CMK (cell line): ENCODE data around the gene CRADD.
"Not testable (repeated sequence)": the region's sequence is repeated elsewhere in the genome, so short reads cannot be mapped to it uniquely, and the experiment has no call there.

Experiments used
- DNase-seq: peaks from one replicate; pipeline ENCODE4 v3.0.0-alpha.2; 2010; ENCODE audit warnings: low read depth

The CRADD gene

DNA sequence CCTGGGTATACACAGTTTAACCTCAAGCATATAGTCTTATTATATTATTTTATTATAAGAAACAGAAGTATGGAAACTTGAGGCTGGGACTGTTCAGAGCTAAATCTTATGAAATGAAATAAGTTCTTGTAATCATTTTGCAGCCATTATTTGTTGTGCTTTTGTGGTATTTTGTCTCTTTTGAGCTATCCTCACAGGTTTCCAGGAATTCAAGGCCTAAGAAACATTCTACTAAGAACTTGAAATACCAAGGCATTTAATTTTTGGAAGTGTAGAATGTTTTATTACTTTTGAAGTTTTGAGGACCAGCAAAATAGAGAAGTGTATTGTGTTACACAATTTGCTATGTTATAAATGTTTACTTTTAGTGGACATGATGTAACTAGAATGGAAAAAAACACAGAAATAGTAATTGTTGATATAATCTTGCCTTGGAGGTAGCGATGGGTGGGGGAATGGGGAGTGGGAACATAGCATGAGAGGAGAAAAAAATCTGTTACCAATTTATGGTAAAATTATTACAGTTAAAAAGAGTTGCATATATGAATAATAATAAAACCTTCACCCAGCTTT lies 81.7 kb downstream of the CRADD start:
- DNase-seq = no peak

GRCh38 chr12:93759512-93760081 lies 82.4 kb downstream of the CRADD start:
- no peak for DNase-seq

DNA sequence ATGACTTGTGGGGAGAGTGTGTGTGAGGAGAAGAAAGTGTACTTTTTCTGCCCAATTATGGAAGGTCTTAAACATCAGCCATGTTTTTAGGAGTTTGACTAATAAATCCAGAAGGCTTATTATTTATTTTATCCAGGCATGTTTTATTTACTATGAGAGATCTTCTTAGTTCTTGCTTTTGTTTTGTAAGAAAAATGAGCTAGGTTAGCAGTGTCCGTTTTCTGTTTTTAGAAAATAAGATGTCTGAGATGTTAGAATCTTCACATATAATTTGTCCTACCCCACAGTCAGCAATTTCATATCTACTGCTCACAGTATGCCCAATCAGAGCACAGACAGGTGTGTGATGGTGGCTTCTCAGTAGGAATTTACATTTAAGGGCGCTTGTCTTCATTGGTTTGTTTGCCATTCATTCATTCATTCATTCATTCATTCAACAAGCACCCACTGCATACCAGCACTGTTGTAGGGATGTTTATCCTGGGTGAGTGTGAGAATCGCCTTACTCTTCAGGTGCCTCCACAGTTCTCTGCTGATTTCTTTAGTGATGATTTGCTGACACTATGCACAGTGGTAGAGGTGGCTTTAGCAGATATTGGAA lies 83.2 kb downstream of the CRADD start:
- DNase-seq = no peak

DNA sequence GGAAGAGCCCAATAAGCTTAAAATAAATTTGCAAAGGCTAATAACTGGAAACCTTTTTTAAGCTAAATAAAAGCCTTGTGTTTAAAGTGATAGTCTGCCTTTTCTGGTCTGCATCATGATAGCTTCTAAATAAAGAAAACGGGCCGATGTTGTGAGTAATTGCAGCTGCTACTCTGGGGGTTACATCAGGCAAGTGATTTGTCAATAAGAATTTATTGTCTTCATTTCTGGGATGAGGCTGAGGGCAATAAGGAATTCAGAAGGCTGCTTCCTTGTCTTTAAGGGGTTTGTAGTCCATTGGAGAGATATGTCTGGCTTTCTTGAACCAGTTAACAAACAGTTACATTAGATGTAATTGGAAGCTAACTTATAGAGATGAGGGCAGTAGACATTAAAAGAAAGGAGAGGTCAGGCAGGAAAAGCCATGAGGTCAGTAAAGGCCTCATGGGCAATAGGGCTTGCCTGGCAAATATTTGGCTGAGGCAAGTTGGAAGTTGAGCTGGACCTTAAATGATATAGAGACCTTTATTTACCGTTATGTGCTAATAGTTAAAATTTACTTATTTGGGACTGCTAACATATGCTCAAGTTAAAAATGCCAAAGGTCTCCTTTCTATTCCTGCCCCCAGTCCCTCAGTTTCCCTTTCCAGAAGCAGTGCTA lies 85.0 kb downstream of the CRADD start:
- DNase-seq = no peak

DNA sequence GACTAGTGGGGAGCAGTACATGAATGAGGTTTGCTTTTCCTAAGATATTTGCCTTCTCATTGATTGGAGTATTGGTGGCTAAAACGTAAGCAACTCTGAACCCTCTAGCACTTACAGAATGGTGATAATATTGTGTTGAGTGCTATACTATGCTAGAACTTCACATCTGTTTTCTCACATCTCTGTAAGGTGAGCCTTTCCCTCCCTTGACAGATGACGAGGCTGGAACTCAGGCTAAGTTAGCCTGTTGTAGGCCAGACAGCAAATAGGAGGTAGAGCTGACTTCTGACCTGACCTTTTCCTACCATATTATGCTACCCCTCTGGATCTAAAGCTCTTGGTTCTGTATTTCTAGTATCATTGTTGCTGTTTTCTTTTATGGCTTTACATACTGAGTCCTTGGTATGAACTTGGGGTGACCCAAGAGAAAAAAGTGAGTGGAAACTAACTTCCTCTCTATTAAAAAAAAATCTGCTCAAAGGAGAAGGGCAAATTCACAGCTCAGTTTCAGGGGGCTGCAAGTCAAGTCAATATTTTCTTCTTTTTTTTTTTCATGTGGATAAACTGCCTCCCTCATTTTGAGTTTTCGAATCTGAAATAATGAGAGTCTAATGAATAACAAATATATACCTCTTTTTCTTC lies 85.9 kb downstream of the CRADD start:
- DNase-seq = no peak

DNA sequence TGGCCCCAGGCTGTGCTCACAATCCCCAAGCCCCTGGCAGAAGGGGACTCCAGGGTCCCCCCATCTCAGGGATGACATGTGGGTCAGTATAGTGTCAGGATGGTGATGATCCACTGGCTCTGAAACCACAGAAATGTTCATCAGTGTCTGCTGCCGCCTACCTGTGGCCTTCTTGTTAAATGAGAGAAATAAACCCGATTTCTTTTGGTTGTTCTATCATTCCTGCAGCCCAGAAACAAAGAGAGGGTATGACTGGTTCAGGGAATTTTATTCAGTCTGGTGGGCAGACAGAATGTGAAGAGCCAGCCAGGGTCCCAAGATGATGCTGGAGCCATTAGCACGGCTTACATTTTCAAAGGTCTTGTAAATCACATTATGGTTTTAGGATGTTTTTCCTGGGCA lies 86.6 kb downstream of the CRADD start:
- no peak for DNase-seq

DNA sequence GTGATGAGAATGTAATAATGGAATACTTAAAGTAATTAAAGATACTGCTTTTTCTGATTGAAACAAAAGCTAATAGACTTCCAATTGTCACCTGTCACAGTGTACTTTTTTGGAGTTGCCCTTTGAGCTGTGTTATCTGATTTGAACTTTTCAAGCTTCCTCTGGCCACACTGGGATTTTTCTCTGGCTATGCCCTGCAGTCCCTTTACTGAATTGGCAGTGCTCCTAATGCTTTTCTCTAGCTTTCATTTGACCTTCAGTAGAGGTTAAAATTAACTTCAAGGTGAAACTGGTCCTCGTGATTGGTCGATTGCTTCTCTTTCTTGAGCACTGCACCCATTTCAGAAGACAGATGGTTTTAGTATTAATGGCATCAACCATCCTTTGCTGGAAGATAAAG lies 89.2 kb downstream of the CRADD start:
- no peak for DNase-seq

DNA sequence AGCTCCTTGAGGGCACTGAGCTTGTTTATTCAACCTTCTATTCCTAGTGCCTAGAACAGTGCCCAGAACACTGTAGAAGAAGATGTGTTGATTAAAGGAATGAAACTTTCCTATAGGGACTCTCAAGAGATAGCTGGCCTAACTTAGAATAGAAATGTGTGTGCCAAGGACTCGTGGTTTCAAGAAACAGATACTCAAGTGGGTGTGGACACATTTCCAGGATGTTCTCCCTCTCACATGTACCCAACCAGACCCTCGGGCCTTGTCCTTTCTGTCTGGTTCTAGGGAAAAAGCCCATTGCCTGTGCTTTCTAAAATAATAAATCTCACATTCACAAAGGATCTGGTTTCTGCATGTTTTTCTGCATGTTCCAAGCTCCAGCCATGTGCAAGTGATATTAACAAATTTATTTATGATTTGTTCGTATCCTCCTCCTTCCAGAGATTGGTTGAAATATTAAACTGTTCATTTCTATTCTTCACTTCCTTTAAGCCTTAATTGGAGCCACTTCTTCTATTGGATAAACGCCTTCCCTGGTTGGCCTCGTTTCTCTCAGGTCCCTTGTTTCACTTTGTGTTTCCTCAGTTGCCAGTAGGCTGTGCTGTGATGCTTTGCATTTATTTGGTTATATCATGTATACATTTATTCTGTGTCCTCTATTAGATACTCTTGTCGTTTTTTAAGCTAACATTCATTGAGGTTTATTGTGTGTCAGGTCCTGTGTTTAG lies 89.8 kb downstream of the CRADD start:
- no peak for DNase-seq

GRCh38 chr12:93767524-93767863 lies 90.3 kb downstream of the CRADD start:
- DNase-seq = no peak

DNA sequence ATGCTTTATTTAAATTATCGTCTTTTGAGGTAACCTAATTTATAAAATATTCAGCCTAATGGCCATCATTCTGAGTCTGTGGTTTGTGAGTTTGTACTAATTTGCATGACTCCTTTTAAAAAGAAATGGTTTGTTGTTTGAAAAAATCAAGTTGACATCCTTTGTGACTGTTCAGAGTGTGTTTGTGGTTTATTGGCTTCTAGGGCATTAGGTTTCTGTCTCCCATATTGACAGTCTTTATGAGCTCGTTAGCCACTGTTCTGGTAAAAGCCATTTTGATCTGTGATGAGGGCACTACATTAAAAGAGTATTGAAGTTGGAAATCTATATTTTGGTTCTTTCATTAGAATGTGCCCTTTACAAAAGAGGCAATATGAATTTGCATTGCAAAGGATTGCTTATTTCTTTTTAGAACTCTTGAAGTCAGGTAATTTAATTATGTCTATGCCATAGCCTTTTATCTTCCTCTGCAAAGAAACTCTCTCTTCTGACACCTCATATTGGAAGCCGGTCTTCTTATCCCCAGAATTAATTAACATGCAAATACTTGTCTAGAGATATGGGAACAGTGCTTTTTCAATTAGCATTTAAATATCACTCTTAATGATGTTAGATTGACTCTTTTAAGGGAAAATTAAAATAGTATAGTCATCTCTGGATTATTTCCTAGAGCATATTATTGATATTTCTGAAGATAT lies 95.0 kb downstream of the CRADD start:
- DNase-seq = no peak

DNA sequence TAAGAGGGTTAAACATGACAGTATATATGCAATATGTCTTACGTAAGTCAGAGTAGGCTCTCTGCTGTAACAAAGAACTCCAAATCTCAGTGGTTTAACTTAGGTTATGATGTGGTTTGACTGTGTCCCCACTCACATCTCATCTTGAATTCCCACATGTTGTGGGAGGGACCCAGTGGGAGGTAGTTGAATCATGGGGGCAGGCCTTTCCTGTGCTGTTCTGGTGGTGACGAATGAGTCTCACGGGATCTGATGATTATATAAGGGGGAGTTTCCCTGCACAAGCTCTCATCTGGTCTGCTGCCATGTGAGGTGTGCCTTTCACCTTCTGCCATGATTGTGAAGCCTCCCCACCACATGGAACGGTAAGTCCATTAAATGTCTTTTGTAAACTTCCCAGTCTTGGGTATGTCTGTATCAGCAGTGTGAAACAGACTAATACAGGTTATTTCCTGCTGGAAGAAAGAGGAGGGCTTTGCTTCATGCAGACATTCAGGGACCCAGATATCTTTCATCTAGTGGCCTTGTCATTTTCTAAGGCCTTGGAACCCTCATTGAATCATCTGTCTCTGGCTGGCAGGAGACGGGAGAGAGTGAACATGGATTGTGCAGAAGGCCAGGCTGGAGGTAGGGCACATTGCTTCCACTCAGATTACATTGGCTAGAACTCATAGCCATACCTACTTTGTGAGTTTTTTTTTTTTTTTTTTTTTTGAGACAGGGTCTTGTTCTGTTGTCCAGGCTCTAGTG lies 96.1 kb downstream of the CRADD start:
- no peak for DNase-seq

- no peak for DNase-seq
These were observed 99.4 kb downstream of the CRADD start for GRCh38 chr12:93776581-93777018.

- DNase-seq = no peak
These were observed 100.1 kb downstream of the CRADD start for GRCh38 chr12:93777254-93777653.

- no peak for DNase-seq
These were observed 101.1 kb downstream of the CRADD start for GRCh38 chr12:93778306-93778705.

GRCh38 chr12:93778766-93779165 lies 101.6 kb downstream of the CRADD start:
- no peak for DNase-seq

GRCh38 chr12:93780101-93780641 lies 103.0 kb downstream of the CRADD start:
- no peak for DNase-seq

GRCh38 chr12:93780886-93781285 lies 103.7 kb downstream of the CRADD start:
- not testable (repeated sequence) for DNase-seq

- DNase-seq = not testable (repeated sequence)
These were observed 104.8 kb downstream of the CRADD start for GRCh38 chr12:93781961-93782360.

GRCh38 chr12:93782853-93783252 lies 105.7 kb downstream of the CRADD start:
- no peak for DNase-seq

- DNase-seq = no peak
These were observed 106.7 kb downstream of the CRADD start for GRCh38 chr12:93783832-93784231.
